Osteocyte (in vitro differentiated cells): ENCODE measurements around the gene CDH11. TPM values are rescaled to one million over a fixed set of nuclear protein-coding genes. Genes with fewer than 3 reads are reported as not detected.

Experiments used
- DNase-seq: peaks from one replicate; pipeline ENCODE4 v3.0.0; 2021; ENCODE audit warnings: mixed read lengths; ENCODE audit not compliant: unreplicated experiment; ENCODE audit errors: extremely low spot score
- H3K27ac Mint-ChIP-seq: one replicate; pipeline ENCODE4 v1.8.0; 2021; ENCODE audit warnings: mild to moderate bottlenecking, mixed read lengths; ENCODE audit not compliant: unreplicated experiment
- H3K27me3 Mint-ChIP-seq: one replicate; pipeline ENCODE4 v1.8.0; 2021; ENCODE audit warnings: mixed read lengths; ENCODE audit not compliant: unreplicated experiment
- H3K36me3 Mint-ChIP-seq: one replicate; pipeline ENCODE4 v1.8.0; 2021; ENCODE audit warnings: mixed read lengths; ENCODE audit not compliant: unreplicated experiment
- H3K4me1 Mint-ChIP-seq: one replicate; pipeline ENCODE4 v1.8.0; 2021; ENCODE audit warnings: mixed read lengths; ENCODE audit not compliant: unreplicated experiment
- H3K4me3 Mint-ChIP-seq: one replicate; pipeline ENCODE4 v1.8.0; 2021; ENCODE audit warnings: mild to moderate bottlenecking, moderate library complexity, mixed read lengths; ENCODE audit not compliant: unreplicated experiment
- H3K9me3 Mint-ChIP-seq: one replicate; pipeline ENCODE4 v1.8.0; 2021; ENCODE audit warnings: mixed read lengths; ENCODE audit not compliant: unreplicated experiment
- CTCF ChIP-seq: fragments of 200-600 bp; sonication (generic); IDR thresholded peaks from 2 replicates; pipeline ENCODE4 v1.5.0; 2021; ENCODE audit warnings: antibody characterized with exemption, mild to moderate bottlenecking, moderate library complexity
- total RNA-seq: library from RNA; stranded (reverse); gene quantifications from 2 replicates; pipeline ENCODE4 v1.2.1, GENCODE V29; 2021

The CDH11 gene
- total RNA-seq, 1 donor from 2014 or later, result 560 TPM

GRCh38 chr16:65106757-65107156 lies 15.1 kb downstream of the CDH11 start:
- peaks cover 7% of the 10 kb centered on the region for H3K9me3 Mint-ChIP-seq
- no peak for TF ChIP-seq CTCF
- DNase-seq, result no peak
- H3K4me1 Mint-ChIP-seq, result peaks cover 72% of the 10 kb centered on the region
- peaks cover 31% of the 10 kb centered on the region for H3K36me3 Mint-ChIP-seq
- H3K4me3 Mint-ChIP-seq, result peak overlapping the region; percentile 15
- peak overlapping the region; percentile 76 for H3K27ac Mint-ChIP-seq
- no peaks in the 10 kb centered on the region for H3K27me3 Mint-ChIP-seq

DNA sequence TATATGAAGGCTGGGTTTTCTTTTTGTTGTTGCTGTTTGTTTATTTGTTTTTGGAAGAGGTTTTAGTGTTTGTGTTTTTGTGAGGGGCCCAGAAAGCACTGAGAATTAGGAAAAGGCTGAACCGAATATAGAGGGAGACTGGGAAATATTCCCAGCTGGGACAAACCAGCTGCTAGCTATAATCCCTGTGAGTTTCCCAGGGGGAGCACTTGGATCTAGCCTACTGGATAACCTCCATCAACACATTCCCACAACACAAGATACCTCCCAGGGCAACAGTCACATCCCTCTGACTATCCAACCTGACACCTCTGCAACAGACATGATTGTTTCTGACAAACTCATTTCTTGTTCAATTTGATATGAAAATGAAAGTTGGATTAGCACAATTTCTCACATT lies 16.7 kb downstream of the CDH11 start:
- Mint-ChIP-seq H3K4me3 (no peak overlapping the region), H3K27ac (peak overlapping the region; percentile 79), H3K36me3 (peaks cover 34% of the 10 kb centered on the region), H3K27me3 (no peaks in the 10 kb centered on the region), H3K4me1 (peaks cover 62% of the 10 kb centered on the region), H3K9me3 (peaks cover 12% of the 10 kb centered on the region)
- no peak for DNase-seq
- TF ChIP-seq CTCF, result no peak

DNA sequence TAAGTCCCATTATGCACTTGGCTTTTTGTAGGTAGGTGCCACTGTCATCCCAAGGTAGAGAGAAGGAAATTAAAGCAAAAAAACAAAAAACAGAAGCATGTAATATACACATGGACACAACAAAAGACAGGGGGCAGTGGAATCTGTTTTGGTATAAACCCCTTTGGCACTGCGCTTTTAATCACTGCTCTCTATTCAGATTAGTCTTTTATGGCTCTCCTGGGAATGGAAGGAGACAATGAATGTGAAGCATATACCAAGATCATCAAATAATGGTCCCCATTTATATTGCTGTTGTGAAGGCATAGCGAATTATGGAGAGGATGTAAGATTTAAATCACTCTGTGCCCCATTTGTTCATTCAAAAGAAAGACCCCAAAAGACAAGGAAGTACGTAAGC lies 17.4 kb downstream of the CDH11 start:
- Mint-ChIP-seq H3K27ac (peak overlapping the region; percentile 79), H3K27me3 (no peaks in the 10 kb centered on the region), H3K4me3 (no peak overlapping the region), H3K9me3 (peaks cover 19% of the 10 kb centered on the region), H3K36me3 (peaks cover 40% of the 10 kb centered on the region), H3K4me1 (peaks cover 64% of the 10 kb centered on the region)
- DNase-seq, result no peak
- peak; percentile 12 for TF ChIP-seq CTCF

- TF ChIP-seq CTCF, result no peak
- no peaks in the 10 kb centered on the region for H3K27me3 Mint-ChIP-seq
- H3K4me3 Mint-ChIP-seq, result no peak overlapping the region
- peaks cover 40% of the 10 kb centered on the region for H3K36me3 Mint-ChIP-seq
- H3K9me3 Mint-ChIP-seq, result peaks cover 20% of the 10 kb centered on the region
- H3K4me1 Mint-ChIP-seq, result peaks cover 61% of the 10 kb centered on the region
- no peak for DNase-seq
- H3K27ac Mint-ChIP-seq, result no peak overlapping the region
Measured at GRCh38 chr16:65102326-65102725, 19.5 kb downstream of the CDH11 start.

- Mint-ChIP-seq H3K27ac (no peak overlapping the region), H3K4me3 (no peak overlapping the region), H3K27me3 (no peaks in the 10 kb centered on the region), H3K9me3 (peaks cover 20% of the 10 kb centered on the region), H3K4me1 (peaks cover 50% of the 10 kb centered on the region), H3K36me3 (peaks cover 34% of the 10 kb centered on the region)
- DNase-seq, result no peak
- no peak for TF ChIP-seq CTCF
Measured at GRCh38 chr16:65101009-65101408, 20.9 kb downstream of the CDH11 start.
